Measurements from ENCODE around the gene PEX5.
"Not testable (repeated sequence)": the region's sequence is repeated elsewhere in the genome, so short reads cannot be mapped to it uniquely, and the experiment has no call there.

The PEX5 gene

DNA sequence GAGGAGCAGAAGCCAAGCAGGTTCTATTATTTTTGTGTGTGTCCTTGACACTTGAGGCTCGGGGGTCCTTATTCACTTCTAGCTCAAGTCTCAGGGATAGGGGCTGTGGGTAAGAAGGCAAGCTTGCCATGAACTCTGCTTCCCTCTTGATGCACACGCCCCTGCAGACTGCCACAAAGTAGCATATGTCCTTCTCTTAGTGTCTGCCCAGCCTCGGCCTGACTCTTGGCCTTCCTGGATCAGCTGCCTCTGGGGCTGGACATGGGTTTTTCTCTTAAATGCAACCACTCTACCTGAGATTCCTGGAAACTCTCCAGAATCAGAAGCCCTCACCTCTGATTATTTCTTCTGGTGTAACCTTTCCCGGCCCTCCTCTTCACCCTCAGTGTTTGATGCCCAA is 28.2 kb upstream of the PEX5 start:
- no peak for DNase-seq

DNA sequence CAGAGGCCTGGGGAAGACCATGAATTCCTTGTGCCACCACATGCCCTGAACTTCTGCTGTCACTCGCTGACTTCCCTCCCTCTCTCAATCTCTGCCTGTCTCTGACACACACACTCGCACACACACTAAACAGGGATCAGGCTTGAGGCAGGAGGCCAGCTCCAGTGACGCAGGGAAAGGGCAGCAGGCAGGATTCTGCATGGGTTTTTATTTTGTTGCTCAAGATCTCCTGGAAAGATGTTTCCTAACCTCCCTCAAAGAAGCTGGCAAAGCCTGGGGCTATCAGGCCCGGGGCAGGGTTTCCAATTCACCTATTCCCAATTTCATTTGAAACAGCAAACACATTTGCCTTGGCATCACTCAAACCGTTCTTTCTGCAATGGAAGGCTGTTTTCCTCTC is 27.7 kb upstream of the PEX5 start:
- DNase-seq, result no peak

DNA sequence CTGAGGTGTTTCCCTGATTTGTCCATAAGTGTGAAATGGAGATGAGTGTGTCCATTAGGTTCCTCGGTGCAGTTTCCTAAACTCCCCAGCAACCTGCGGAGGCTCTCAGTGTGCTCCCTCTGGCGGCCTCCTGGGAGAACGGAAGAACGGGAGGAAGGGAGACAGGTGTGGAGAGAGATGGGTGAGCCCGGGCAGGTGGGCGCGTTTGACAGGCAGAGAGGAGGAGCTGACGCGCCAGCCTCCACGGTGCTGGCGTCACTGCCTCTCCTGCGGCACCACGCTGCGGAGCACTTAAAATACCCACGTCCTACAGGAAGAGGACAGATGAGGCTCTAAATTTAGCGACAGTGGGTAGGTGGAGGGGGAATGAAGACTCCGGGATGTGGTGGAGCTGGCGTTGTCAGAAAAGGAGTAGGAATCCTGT is 26.8 kb upstream of the PEX5 start:
- no peak for DNase-seq

DNA sequence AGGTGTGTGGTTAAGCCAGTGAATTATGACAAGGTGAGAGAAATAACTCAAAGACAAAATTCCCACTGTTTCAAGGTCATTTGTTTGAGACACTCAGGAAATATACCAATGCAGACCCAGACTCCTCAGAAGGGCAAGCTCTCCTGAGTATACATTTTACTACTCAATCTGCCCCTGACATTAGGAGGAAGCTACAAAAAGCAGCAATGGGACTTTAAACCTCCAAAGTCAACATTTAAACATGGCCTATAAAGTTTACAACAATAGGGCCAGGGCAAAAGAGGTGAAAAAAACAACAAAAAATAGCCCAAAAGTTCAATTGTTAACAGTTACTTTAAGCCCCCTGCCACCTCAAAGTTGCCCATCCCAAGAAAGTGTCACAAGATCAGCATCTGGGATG is 19.5 kb upstream of the PEX5 start:
- DNase-seq, result no peak

DNA sequence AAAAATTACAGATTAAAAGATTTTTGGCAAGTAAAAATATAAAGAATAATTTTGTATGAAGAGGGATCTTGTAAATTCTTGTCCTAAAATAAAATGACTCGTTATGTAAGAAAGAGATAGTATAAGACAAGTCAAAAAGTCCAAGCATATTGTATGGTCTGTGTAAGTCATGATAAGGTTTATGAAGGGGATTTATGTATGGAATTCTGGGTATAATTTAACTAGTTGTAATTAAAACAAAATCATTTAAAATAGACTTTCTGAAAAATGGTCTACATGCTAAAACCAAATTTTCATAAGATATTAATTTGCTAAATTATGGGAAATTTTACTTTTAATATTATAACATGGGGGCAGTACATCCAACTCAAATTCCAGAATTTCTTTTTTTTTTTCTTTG is 17.6 kb upstream of the PEX5 start:
- DNase-seq, result no peak

DNA sequence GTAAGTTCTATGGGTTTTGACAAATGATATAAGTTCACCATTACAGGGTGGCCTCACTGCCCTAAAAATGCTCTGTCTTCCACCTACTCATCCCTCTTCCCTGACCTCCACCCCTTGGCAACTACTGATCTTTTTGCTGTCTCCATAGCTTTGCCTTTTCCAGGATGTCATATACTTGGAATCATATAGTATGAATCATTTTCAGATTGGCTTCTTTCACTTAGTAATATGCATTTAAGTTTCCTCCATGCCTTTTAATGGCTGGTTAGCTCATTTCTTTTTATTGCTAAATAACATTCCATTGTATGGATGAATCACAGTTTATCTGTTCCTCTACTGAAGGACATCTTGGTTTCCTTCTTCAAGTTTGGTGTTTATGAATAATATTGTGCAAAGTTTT is 14.0 kb upstream of the PEX5 start:
- DNase-seq, result no peak

DNA sequence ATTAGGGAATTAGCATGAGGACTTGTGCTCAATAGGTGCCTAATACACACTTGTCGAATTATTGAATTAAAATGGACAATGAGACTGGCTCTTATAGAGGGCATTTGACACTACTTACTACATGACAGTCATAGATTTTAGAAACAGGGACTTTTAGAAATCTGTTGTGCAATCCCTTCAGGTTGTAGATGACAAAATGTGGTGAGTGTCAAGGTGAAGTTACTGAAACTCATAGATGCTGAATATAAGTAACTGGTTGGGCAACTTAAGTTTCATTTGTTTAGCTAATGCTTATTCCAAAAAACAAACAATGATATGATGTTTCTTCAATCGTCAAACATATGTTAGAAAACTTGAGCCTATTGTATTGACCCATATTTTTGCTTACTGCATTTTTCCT is 12.9 kb upstream of the PEX5 start:
- DNase-seq, result no peak

DNA sequence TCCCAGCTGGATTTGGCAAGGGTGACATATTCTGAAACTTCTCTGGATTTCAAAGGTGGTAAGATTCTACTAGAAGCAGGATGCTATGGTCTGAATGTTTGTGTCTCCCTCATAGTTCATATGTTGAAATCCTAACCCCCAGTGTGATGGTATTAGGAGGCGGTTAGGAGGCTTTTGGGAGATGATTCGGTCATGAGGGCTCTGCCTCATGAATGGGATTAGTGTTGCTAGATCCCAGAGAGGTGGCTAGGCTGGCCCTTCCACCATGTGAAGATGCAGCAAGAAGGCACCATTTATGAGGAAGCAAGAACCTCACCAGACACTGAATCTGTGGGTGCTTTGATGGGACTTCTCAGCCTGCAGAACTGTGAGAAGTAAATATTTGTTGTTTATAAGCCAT is 11.0 kb upstream of the PEX5 start:
- DNase-seq, result no peak

DNA sequence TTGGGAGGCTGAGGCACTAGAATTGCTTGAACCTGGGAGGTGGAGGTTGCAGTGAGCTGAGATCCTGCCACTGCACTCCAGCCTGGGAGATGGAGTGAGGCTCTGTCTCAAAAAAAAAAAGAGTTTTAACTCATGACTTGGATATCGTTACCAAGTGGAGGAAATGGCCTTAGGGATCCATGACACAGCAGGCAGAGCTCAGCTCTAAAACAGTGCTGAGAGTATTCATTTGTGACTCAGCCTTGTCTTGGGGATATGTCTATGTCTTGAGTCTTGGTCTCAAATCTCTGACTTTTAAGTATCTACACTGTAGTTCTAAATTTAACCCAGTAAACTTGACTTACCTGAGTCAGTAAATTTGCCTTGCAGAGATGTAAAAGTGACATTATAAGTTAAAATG is 8.8 kb upstream of the PEX5 start:
- DNase-seq, result no peak

DNA sequence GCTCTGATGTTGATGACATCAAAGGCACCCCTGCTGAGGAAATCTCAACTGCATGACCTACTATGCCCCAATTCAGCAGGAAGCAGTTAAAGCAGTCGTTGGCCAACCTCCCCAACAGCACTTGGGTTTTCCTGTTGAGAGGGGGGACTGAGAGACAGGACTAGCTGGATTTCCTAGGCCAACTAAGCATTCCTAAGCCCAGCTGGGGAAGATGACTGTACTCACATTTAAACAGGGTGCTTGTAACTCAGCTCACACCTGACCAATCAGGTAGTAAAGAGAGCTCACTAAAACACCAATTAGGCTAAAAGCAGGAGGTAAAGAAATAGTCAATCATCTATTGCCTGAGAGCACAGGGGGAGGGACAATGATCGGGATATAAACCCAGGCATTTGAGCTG is 3.4 kb upstream of the PEX5 start:
- DNase-seq, result not testable (repeated sequence)

DNA sequence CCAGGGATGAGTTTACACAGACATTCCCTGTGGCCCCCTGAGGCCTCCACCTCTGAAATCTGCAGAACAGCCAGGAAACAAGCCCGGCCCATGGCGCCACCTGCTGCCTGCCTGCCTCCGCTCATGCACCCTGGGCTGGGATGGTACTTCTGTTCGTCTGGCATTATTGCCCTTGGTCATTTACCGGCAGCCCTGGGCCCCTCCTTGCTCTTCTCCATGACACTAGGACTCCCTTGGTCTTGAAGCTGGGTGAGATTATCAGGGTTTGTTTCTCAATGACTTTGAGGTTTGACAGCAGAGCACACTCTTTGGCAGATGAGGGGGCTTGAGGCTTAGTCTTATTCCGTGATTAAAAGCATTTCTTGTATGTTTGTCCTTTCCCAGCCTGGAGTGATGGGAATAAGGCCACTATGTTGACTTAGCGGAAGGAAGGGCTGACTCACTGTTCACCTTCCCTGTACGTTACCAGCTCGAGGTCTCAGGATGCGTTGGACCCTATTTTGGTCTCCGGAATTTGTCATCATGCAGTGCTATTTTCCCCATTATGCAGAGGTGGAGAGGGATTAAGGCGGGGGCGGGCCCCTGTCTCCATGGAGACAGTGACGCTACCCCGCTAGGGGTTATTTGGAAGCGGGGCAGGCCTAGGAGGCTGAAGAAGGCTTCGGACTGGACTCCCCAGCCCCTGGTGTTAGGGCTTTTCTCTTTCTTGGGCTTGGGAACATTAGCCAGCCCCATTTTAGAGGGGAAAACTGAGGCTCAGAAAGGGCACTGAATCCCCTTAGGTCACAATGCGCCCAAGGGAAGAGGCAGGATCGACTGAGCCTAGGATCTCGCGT is 706 bp upstream of the PEX5 start:
- no peak for DNase-seq

DNA sequence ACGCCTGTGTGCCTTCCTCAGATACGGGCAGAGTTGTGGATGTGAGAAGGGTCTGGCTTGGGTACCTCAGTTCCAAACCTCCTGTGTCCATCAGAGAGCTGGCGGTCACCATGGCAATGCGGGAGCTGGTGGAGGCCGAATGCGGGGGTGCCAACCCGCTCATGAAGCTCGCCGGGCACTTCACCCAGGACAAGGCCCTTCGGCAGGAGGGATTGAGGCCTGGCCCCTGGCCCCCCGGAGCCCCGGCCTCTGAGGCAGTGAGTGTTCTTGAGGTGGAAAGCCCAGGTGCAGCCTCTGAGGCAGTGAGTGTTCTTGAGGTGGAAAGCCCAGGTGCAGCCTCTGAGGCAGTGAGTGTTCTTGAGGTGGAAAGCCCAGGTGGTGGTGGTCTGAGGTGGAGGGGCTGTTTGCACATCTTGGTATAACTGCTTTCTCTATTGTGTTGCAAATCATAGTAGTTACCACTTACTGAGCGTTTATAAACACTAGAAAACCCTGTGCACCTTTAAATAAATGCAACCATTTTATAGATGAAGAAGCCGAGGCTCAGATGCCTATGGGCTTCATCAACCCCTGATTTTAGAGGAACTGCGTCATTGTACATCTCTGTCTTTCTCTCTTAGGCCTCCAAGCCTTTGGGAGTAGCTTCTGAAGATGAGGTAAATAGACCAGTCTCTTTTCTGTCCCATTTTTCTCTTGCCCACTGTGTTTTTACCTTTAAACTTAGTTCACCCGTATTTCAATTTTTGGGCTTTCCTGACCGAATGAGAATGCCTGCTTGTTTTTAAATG is 976 bp downstream of the PEX5 start:
- no peak for DNase-seq

DNA sequence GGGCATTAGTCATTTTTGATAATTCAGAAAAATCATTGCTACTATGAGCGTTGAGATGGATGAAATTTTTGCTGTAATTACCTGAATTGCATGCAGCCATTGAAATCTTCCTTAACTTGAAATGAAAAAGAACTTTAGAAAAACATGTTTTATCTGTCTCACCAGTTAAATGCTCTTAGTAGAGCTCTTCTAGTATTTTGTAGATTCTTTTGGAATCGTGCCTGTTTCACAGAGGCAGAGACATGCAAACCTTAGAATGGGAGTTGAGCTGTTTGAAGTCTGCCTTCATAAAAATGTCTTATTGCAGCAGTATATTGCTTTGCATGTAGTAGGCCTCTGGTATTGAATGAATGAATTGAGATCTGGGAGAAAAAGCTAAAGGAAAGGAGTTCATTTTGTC is 4.2 kb downstream of the PEX5 start:
- DNase-seq, result no peak

DNA sequence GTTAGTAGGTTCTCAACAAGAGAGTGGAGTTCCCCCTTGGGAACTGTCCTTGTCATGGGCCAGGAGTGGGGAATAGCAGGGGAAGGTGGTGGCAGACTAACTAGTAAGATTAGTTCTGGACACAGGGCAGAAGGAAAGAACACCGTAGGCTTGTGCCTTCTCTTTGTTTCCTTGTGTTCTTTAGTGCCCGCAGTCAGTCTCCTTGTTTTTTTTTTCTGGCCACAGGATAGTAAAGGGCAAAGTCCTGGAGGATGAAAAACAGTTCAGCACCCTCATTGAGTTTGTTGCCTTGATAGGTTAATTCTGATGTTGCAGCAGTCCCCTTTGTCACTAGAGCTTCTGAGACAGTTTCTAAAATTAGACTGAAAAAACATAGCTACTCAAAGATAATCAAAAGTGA is 8.4 kb downstream of the PEX5 start:
- DNase-seq, result no peak

DNA sequence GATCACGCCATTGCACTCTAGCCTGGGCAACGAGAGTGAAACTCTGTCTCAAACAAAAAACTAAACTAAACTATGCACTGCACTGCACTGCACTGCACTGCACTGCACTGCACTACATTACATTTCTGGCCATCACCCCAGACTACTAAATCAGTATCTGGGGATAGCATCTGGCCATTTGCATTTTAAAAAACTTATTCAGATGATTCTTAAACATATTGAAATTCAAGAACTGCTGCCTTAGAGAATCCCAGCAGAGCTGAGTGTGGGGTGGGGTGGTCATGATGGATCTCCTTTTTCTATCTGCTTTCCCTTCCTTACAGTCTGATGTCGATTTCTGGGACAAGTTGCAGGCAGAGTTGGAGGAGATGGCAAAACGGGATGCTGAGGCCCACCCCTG is 13.6 kb downstream of the PEX5 start:
- DNase-seq, result no peak

DNA sequence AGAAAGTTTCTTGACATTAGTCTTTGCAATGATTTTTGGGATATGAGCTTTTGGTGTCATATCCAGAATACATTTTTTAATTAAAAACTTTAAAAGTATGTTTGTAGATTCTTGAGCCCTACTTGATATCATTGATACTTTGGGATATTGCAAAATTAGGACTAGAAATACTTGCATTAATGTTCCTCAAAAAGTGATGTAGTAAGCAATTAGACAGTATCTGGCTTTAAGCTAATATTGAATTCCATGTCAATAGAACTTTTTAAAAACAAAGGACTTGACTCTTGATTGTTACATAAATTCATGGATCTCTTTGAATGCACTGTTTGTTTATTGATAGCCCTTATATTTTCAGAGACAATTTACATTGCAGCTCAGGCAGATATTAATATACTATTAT is 15.6 kb downstream of the PEX5 start:
- no peak for DNase-seq

DNA sequence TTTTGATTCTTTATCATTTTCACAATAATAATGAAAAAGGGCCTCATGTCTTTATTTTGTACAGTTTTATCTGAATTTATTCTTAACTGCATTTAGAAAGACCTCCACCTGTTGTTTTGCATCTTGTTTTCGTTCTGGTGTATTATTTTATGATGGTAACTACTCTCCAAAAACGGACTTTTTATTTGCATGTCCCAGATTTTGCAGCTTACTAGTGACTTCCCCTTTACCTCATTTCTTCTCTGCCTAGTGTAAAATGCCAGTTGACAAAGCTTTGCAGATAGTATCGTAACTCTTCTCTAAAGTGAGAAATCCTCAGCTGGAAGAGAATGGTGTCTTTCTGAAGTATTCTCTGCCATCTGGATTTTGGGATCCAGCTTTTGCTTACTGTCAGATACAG is 17.2 kb downstream of the PEX5 start:
- DNase-seq, result no peak

DNA sequence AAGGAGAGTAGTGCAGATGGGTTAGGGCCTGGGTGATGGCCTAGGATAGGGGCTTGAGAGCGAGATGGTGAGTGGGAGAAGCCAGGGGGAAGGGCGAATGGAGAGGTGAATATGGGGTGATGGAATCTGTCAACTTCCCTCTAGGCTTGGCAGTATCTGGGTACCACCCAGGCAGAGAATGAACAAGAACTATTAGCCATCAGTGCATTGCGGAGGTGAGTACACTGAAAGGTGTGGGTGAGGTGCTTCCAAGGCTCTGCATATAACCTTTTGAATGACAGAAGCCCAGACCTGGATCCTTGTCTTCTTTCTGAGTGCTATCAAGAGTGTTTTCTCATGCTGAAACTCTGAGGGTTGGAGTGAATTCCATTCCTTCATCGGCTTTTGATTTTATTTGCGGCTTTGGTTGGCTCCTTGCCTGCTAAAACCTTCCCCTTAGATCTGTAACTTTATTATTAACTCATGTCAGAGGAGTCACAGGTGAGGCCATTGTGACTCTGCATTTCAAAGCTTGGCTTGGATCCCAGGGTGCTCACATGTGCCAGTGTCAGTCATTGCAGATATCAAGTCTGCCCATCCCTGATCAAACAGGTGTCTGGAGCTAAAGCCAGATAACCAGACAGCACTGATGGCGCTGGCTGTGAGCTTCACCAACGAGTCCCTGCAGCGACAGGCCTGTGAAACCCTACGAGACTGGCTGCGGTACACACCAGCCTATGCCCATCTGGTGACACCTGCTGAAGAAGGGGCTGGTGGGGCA is 18.6 kb downstream of the PEX5 start:
- no peak for DNase-seq

DNA sequence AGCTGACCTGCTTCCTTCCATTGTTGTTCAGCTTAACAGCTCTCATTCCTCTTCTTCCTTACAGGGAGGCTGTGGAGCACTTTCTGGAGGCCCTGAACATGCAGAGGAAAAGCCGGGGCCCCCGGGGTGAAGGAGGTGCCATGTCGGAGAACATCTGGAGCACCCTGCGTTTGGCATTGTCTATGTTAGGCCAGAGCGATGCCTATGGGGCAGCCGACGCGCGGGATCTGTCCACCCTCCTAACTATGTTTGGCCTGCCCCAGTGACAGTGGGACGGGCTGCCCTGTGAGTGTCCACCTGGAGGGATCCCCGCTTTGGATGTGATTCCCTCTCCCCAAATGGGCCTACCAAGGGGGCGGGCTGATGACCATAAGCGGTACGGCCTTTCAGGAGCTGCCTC is 20.5 kb downstream of the PEX5 start:
- DNase-seq, result no peak

DNA sequence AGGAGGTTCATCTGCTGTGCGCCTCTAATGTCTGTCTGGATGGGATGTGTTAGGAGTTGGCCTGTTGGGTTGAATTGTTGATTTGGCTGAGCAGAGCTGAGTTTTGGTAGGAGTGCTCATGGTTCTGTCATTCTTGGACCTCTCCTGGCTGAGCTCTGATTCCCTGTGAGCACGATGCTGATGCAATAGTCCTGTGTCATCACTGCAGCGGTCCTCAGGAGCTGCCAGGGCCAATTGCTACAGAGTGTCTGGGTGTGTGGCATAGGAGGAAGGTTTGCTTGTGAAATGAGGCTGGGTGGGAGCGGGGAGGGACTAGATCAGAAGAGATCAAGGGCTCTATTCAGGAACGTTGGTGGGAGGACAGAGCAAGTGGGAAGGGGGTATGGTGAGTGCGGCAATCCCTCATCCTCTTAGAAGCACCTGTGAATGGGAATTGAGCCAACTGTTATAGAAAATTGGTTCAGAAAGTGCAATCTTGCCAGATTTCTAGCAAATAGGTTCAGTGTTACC is 21.2 kb downstream of the PEX5 start:
- no peak for DNase-seq

DNA sequence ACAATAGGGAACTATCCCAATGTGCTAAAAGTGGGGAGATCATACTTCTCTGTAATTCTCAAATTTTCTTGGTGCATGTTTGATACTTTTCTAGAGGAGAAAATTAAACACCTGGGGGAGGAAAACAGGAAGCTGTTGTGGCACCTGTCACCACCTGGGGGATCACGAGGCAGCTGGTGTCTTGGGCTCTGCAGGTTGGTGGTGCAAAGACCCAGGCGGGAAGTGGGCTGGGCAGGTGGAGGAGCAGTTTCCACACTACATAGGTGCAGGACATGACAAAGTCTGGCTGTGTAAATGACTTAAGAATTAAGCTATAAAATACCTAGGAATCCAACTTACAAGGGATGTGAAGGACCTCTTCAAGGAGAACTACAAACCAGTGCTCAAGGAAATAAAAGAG is 23.2 kb downstream of the PEX5 start:
- DNase-seq, result no peak

DNA sequence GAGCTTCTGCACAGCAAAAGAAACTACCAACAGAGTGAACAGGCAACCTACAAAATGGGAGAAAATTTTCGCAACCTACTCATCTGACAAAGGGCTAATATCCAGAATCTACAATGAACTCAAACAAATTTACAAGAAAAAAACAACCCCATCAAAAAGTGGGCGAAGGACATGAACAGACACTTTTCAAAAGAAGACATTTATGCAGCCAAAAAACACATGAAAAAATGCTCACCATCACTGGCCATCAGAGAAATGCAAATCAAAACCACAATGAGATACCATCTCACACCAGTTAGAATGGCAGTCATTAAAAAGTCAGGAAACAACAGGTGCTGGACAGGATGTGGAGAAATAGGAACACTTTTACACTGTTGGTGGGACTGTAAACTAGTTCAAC is 24.3 kb downstream of the PEX5 start:
- not testable (repeated sequence) for DNase-seq

DNA sequence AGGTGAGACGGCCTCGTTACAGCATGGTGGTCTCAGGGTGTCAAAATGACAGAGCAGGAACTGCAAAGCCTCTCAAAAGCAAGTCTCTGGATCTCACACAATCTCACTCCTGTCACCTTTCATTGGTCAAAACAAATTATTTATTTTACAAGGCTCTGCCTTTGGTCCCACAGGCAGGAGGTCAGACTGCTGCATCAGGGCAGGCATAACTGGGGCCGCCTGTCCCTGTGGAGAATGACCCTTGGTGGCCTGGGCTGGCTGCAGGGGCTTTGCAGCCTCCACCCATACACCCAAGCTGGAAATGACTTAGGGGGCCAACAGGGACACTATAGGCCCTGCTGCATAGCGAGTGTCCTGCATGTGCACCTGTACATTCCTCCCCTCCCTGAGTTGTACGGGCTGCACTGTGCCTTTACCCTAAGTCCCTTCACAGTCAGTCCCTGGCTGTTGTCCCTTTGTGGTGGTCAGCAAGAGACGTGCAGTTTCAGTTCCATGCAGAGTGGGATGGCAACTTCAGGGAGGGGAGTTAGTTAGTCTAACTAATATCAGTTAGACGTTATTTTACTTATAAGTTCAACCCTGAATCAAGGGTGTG is 28.1 kb downstream of the PEX5 start:
- no peak for DNase-seq
